Hepatocyte (in vitro differentiated cells): ENCODE measurements around the gene OBSCN.

Experiments
- CTCF ChIP-seq: fragments of 200-600 bp; sonication (generic); IDR thresholded peaks from 2 replicates; pipeline ENCODE4 v1.5.1; 2016; ENCODE audit warnings: antibody characterized with exemption, mild to moderate bottlenecking; ENCODE audit not compliant: poor library complexity
- EZH2 ChIP-seq: fragments of 200-600 bp; sonication (generic); IDR thresholded peaks from 2 replicates; pipeline ENCODE4 v1.6.1; 2016; ENCODE audit warnings: antibody characterized with exemption, mild to moderate bottlenecking, borderline replicate concordance
- EZH2phosphoT487 ChIP-seq: fragments of 200-600 bp; sonication (generic); IDR thresholded peaks from one replicate; pipeline ENCODE4 v1.6.1; 2018; ENCODE audit warnings: antibody characterized with exemption, mild to moderate bottlenecking, low read depth, moderate library complexity; ENCODE audit not compliant: unreplicated experiment, severe bottlenecking

DNA sequence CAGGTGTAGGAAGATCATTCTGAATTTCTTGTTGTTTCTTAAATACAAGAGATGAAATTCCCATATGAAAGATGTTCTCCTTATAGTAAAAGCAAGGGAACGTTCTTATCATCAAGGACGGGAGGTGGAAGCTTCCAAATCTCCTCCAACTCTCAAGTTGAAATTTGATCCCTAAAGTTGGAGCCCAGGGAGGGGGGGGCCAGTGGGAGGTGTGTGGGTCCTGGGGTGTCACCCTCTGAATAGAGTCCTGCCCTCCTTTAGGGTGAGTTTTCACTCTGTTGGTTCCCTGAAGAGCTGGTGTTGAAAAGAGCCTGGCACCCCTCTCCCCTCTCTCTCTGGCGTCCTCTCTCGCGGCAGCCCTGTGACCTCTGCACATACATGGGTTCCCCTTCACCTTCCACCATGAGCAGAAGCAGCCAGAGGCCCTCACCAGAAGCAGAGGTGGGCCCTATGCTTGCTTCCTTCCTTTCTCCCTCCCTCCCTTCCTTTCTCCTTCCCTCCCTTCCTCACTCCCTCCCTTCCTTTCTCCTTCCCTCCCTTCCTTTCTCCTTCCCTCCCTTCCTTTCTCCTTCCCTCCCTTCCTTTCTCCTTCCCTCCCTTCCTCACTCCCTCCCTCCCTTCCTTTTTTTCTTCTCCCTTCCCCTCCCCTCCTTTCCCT, 218.8 kb downstream of the OBSCN start:
- TF ChIP-seq CTCF (no peak), EZH2phosphoT487 (no peak), EZH2 (no peak)
